Mesenteric fat pad (tissue), 1 donor: ENCODE measurements around the gene TTC3. TPM values are rescaled to one million over a fixed set of nuclear protein-coding genes. Genes with fewer than 3 reads are reported as not detected.
"Not testable (repeated sequence)": the region's sequence is repeated elsewhere in the genome, so short reads cannot be mapped to it uniquely, and the experiment has no call there.

Experiments
- DNase-seq: peaks from one replicate; pipeline ENCODE4 v3.0.0-alpha.2; 2020; ENCODE audit warnings: low spot score
- total RNA-seq: library from RNA; stranded (reverse); fragmentation: NEBNext Ultra II Directional; extraction: Animal tissue kit (Norgen Biotek cat#: 25700); gene quantifications from one replicate; pipeline ENCODE4 v1.2.1, GENCODE V29; 2021
- donor health status: DM: yes; HTN: yes; CAD: no.

TTC3 gene
- total RNA-seq, 1 donor from 2014 or later = 141 TPM

- no peak for DNase-seq
Observed at GRCh38 chr21:37195059-37195458, 122.0 kb downstream of the TTC3 start.

GRCh38 chr21:37195610-37196009 lies 122.6 kb downstream of the TTC3 start:
- DNase-seq = no peak

DNA sequence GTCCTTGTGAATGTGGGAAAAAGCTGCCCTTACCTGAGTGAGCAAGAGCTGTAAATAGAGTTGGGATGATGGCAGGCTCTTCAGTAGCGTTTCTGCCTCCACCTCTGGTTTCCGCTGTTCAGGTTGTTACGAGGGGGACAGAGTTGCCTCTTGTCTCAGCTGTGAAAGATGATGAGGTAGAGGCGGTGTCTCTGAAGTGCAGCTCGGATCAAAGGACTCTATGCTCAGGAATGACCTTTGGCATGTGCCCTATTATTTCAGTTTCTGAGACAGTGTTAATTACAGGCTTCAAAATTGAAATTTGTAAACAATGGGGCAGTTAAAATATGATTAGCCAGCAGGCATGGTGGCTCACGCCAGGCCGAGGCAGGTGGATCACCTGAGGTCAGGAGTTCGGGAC lies 123.8 kb downstream of the TTC3 start:
- DNase-seq = no peak

- DNase-seq = no peak
Observed at GRCh38 chr21:37197746-37198145, 124.7 kb downstream of the TTC3 start.

DNA sequence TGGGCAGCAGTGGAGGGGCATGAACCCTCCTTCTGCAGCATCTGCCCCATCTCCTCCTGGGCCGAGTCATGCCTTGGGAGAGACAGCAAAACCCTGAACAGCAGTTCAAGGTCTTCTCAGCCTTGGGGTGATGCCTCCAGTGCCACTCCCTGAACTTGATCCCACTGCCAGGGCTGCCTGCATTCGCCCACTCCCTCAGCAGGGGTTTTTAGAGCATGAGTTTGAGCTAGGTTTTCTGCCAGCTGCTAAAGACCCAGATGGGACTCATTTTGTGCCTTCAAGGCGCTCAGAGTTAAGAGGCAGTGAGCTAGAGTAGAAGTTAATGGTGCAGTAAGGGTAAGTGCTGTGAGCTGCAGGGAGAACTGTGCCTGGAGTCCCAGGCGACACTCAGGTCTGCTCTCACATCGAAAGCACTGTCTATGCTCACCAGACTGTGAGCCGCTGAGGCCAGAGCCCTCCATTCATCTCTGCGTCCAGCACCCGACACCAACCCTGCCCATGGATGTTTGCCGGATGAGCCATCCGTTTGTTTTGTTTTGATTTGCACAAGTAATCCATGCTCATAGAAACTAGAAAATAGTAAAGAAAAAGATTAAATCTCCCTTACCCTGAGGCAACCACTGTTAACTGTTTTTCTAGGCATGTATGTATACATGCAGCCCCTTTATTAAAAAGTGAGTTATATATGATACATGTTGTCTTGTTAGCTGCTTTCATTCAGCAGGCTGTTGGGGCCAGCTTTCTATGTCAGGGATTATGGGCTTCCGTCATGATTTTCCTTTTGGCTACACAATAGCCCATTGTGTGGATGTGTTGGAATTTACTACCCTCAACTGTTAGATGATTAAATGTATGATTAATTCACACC lies 126.2 kb downstream of the TTC3 start:
- no peak for DNase-seq

GRCh38 chr21:37200641-37201480 lies 127.8 kb downstream of the TTC3 start:
- no peak for DNase-seq

- no peak for DNase-seq
Observed at GRCh38 chr21:37202221-37203110, 129.4 kb downstream of the TTC3 start.

DNA sequence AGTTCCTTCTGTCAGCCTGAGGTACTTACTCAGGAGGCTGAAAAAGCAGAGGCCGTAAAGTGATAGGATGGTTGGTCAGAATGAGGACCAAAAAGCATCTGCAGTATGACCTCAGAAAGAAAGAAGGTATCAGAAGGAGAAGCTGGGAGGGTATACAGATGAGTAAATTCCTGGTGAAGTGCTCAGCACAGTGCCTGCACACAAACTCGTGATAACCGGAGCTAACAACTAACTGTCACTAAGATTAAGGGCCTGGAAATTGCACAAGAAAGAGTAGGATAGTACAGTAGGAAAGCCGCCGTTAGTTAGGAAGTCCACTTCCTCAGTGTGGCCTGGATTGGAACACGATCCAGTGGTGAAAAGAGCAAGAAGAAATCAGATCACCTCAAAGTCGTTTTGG lies 131.5 kb downstream of the TTC3 start:
- DNase-seq = no peak

GRCh38 chr21:37206496-37206895 lies 133.4 kb downstream of the TTC3 start:
- no peak for DNase-seq

GRCh38 chr21:37207441-37208009 lies 134.5 kb downstream of the TTC3 start:
- DNase-seq = no peak

DNA sequence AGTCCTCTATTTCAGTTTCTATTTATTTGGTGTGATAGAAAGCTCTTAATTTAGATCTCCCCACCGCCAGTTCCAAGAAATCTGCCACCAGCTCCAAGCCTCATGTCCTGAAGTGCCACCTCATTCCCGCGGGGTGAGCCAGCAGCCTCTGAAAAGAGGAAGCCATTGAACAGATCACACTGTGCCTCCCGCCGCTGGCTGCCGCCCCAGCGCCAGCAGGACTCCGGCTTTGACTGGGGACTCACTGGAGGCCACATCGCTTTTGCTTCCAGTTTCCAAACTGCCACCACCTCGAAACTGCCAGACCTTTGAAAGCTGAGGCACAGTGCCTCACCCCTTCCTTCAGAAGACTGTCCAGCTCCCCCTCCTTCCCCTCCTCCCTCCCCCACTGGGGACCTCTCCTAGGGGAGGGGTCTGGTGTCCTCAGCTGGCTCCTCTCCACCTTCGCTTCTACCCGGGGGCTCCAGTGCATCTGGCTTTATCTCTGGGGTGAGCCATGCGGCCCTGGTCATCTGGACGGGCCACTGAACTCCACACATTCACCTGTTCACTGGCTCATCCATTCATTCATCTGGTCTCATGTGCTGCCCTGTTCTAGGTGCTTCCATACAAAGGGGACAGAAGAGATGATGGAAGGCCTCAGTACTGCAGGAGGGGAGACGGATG lies 135.1 kb downstream of the TTC3 start:
- DNase-seq = no peak

GRCh38 chr21:37208741-37209225 lies 135.7 kb downstream of the TTC3 start:
- no peak for DNase-seq

- DNase-seq = no peak
Observed at GRCh38 chr21:37210130-37210529, 137.1 kb downstream of the TTC3 start.

DNA sequence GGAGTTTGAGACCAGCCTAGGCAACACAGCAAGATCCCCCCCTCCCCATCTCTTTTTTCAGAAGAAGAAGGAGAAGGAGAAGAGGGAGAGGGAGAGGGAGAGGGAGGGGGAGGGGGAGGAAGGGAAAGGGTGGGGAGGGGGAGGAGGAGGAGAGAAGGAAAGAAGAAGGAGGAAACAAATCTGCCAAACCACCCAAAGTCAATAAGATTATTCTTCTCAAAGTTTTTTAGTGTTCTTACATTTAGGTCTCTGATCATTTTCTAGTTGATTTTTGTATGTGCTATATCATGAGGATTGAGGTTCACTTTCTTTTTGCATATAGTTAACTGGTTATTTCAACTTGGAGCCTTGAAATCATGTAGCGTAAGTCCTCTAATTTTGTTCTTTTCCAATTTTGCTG lies 137.7 kb downstream of the TTC3 start:
- no peak for DNase-seq

DNA sequence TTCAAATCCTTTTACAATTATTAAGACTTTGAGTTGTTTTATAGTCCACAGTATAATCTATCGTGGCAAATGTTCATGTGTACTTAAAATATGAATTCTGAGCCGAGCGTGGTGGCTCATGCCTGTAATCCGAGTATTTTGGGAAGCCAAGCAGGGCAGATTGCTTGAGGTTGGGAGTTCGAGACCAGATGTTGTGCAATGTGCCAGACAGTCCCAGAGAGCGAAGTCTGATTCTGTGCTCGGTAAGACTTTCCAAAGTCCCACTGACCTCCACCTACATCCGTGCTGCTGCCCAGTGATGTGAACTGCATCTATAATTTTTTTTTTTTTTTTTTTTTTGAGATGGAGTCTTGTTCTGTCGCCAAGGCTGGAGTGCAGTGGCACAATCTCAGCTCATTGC lies 141.9 kb downstream of the TTC3 start:
- peak; percentile 12 for DNase-seq

GRCh38 chr21:37219761-37220432 lies 146.8 kb downstream of the TTC3 start:
- DNase-seq = no peak

- peak; percentile 89 for DNase-seq
Observed at GRCh38 chr21:37220433-37220980, 147.5 kb downstream of the TTC3 start.

GRCh38 chr21:37220981-37221664 lies 148.1 kb downstream of the TTC3 start:
- peak; percentile 98 for DNase-seq

- DNase-seq = not testable (repeated sequence)
Observed at GRCh38 chr21:37222248-37222647, 149.2 kb downstream of the TTC3 start.
